ENCODE data around the gene CLEC2L. TPM values are rescaled to one million over a fixed set of nuclear protein-coding genes. Genes with fewer than 3 reads are reported as not detected.

The CLEC2L gene
- total RNA-seq, 1 experiment from 2014 or later, result not detected

DNA sequence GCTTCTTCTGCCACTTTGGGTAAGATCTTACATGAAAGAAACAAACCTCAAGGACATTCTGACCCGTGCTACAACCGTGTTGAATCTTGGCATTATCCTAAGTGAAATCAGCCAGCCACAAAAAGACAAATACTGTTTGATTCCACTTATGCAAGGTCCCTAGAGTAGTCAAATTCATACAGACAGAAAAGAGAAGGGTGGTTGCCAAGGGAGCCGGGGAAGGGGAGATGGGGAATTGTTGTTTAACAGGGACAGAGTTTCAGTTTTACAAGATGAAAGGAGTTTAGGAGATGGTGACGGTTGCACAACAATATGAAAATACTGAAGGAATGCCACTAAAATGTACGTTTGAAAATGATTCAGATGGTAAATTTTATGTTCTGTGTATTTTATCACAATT is 12.2 kb upstream of the CLEC2L start:
- Histone ChIP-seq H3K36me3 (ENCODE audit: low read depth) (no peaks in the 10 kb centered on the region), H3K27ac (no peak overlapping the region), H3K27me3 (ENCODE audit: insufficient read depth, low read depth) (no peaks in the 10 kb centered on the region), H2AFZ (no peak overlapping the region), H3K9me2 (ENCODE audit: insufficient read depth) (no peaks in the 10 kb centered on the region), H3K79me2 (ENCODE audit: low read depth) (no peaks in the 10 kb centered on the region), H3K4me2 (no peak overlapping the region), H3F3A (ENCODE audit: insufficient read depth, low read depth) (no peaks in the 10 kb centered on the region), H4K20me1 (ENCODE audit: insufficient read depth) (no peaks in the 10 kb centered on the region), H3K4me1 (replicated peaks; ENCODE audit: insufficient read depth) (no peaks in the 10 kb centered on the region), H3K4me3 (no peak overlapping the region), H3K9me3 (ENCODE audit: insufficient read depth, low read depth) (no peaks in the 10 kb centered on the region)
- intact Hi-C loops (cut with micrococcal nuclease; ENCODE audit: unreplicated experiment), result no loop called here
- no peak for DNase-seq
- no TSS peak for BruUV-seq (replicated peaks)
- POLR2A ChIA-PET (ENCODE audit: unreplicated experiment), result no interaction called here
- CTCF ChIA-PET, result no interaction called here
- TF ChIP-seq CTCF (conservative IDR thresholded peaks at IDR 0.05), result no peak
- no peak for TF ChIP-seq EZH2 (IDR thresholded peaks at IDR 0.05; ENCODE audit: low read depth)

GRCh38 chr7:139515266-139515665 is 8.2 kb upstream of the CLEC2L start:
- Histone ChIP-seq H3F3A (ENCODE audit: insufficient read depth, low read depth) (no peaks in the 10 kb centered on the region), H3K79me2 (ENCODE audit: low read depth) (no peaks in the 10 kb centered on the region), H4K20me1 (ENCODE audit: insufficient read depth) (no peaks in the 10 kb centered on the region), H3K4me2 (no peak overlapping the region), H3K27me3 (ENCODE audit: insufficient read depth, low read depth) (peaks cover 5% of the 10 kb centered on the region; the same call in 1 of the 2 replicates), H3K4me1 (replicated peaks; ENCODE audit: insufficient read depth) (no peaks in the 10 kb centered on the region), H2AFZ (no peak overlapping the region), H3K4me3 (no peak overlapping the region), H3K27ac (no peak overlapping the region), H3K9me3 (ENCODE audit: insufficient read depth, low read depth) (no peaks in the 10 kb centered on the region), H3K36me3 (ENCODE audit: low read depth) (no peaks in the 10 kb centered on the region), H3K9me2 (ENCODE audit: insufficient read depth) (no peaks in the 10 kb centered on the region)
- CTCF ChIA-PET, result no interaction called here
- DNase-seq, result no peak
- TF ChIP-seq CTCF (conservative IDR thresholded peaks at IDR 0.05) (no peak), EZH2 (IDR thresholded peaks at IDR 0.05; ENCODE audit: low read depth) (no peak)
- BruUV-seq (replicated peaks), result no TSS peak
- intact Hi-C loops (cut with micrococcal nuclease; ENCODE audit: unreplicated experiment), result no loop called here
- POLR2A ChIA-PET (ENCODE audit: unreplicated experiment), result no interaction called here

DNA sequence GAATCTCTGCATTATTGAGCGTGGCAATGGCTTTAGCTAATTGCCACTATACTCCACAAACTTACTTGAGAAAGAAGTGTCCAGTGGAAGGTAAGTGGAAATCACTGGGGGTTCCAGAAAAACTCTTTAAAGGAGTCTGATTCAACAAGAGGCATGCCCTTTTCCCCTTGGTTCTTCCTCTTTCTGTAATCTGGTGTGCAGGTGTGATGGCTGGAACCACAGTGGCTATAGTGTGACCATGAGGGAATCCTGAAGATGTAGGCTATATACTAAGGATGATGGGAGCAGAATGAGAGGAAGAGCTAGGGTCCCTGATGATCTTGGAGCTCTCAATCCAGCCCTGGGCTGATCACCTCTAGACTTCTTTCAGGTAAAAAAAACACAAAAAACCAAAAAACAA is 2.0 kb upstream of the CLEC2L start:
- no peak overlapping the region for H3K4me2 ChIP-seq
- H3F3A ChIP-seq (ENCODE audit: insufficient read depth, low read depth), result no peaks in the 10 kb centered on the region
- H3K9me2 ChIP-seq (ENCODE audit: insufficient read depth), result no peaks in the 10 kb centered on the region
- TF ChIP-seq CTCF (conservative IDR thresholded peaks at IDR 0.05) (no peak), EZH2 (IDR thresholded peaks at IDR 0.05; ENCODE audit: low read depth) (no peak)
- H3K27me3 ChIP-seq (ENCODE audit: insufficient read depth, low read depth), result peaks cover 17% of the 10 kb centered on the region; the same call in 1 of the 2 replicates
- peak in 1 of 2 experiments; percentile 24 for DNase-seq
- H4K20me1 ChIP-seq (ENCODE audit: insufficient read depth), result no peaks in the 10 kb centered on the region
- no peaks in the 10 kb centered on the region for H3K79me2 ChIP-seq (ENCODE audit: low read depth)
- H3K4me3 ChIP-seq, result no peak overlapping the region
- no TSS peak for BruUV-seq (replicated peaks)
- H2AFZ ChIP-seq, result no peak overlapping the region
- no peak overlapping the region for H3K27ac ChIP-seq
- ChIA-PET POLR2A (ENCODE audit: unreplicated experiment) (no interaction called here), CTCF (no interaction called here)
- H3K4me1 ChIP-seq (replicated peaks; ENCODE audit: insufficient read depth), result no peaks in the 10 kb centered on the region
- no peaks in the 10 kb centered on the region for H3K9me3 ChIP-seq (ENCODE audit: insufficient read depth, low read depth)
- intact Hi-C loops (cut with micrococcal nuclease; ENCODE audit: unreplicated experiment), result no loop called here
- H3K36me3 ChIP-seq (ENCODE audit: low read depth), result no peaks in the 10 kb centered on the region

Measured in PC-9 (cell line).